NCI-H82 treated with DMSO at 0.1 percent for 48 hours (cell line): Measurements from ENCODE around the gene C6orf58.
"Not testable (repeated sequence)": the region's sequence is repeated elsewhere in the genome, so short reads cannot be mapped to it uniquely, and the experiment has no call there.

Experiments
- DNase-seq: peaks from one replicate; lab custom pipeline; 2025; ENCODE audit not compliant: unreplicated experiment; lab: John Stamatoyannopoulos, UW

Gene C6orf58

DNA sequence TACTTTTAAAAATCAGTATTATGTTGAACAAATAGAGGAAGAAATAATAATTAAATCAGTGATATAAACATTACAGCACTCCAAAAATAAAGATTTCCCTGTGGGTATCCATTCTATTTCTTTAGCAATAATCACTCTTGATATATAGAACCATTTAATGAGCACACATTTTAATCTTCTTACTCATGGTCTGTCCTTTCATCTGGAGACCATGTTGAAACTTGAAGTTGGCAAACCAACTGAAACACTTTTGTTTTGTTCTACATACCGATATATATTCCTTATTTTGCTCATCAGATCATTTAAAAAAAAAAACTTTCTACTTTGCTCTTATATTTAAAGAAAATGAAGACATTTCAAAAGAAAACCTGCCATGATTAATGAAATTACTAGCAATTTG, 13.4 kb downstream of the C6orf58 start:
- no peak for DNase-seq

DNA sequence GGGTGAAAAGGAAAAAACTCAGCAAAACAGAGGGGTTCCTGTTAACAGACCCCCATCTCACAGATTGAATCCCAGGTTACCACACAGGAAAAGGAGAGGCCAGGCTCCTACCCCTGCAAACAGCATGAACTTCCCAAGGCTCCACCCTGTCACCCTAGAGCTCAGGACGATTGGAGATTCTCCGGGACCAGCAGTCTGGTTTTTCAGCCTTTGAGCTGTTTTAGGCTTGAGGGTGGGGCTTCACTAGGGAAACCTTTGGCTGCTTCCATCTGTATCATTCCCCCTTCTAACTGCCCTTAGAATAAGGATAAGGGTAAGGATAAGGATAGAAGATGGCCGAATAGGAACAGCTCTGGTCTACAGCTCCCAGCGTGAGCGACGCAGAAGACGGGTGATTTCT, 16.0 kb downstream of the C6orf58 start:
- no peak for DNase-seq

DNA sequence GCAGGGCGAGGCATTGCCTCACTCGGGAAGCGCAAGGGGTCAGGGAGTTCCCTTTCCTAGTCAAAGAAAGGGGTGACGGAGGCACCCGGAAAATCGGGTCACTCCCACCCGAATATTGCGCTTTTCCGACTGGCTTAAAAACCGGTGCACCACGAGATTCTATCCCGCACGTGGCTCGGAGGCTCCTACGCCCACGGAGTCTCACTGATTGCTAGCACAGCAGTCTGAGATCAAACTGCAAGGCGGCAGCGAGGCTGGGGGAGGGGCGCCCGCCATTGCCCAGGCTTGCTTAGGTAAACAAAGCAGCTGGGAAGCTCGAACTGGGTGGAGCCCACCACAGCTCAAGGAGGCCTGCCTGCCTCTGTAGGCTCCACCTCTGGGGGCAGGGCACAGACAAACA, 16.5 kb downstream of the C6orf58 start:
- DNase-seq: not testable (repeated sequence)

DNA sequence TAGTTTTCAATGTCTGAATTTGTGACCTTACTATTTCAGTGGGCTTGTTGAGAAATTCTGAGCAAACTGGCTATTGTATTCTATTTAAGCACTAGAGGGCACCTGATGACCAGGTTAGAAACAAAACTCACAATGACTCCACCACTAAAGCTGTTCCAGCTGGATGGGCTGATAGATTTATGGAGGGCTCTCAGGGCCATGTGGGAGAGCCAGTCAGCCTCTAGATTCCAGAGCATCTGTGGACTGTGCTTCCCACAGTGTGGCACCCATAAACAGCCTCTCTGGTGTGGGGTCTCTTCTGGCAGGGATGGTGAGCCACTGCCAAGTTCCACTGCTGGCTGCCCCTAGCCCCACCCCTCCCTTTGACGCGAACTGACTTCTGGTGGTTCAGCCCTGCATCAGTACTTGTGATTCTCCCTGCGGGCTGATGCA, 29.2 kb downstream of the C6orf58 start:
- peak; percentile 85 for DNase-seq

DNA sequence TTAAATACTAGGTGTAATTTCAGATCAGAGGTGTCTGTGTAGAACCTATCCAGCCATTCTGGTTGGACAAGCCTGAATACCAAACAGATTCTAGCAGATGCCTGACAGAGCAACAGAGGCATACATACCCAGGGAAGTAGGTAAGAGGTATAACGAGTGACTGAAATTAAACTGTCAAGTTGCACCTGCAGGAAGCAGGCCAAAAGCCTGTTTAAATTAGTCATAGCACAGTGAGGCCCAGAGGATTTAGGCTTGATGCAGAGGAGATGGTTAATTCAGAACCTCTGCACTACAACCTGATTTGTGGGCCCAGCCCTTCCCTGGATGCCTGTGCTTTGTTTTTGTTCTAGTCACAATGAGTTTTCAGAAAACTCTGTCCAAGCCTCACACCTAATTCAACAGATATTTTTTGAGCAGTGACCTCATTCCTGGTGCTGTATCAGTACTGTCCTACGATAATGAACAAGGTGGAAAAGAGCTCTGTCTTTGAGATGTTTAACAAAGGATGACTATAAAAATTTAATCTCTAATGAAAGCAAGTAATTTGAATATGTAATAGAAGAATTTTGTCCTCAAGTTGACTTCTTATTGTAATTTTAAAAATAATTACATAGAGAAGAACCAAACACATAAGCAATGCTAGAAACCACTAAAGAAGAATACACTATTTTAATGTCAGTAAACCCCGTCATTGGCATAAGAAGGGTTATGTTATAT, 31.7 kb downstream of the C6orf58 start:
- DNase-seq: no peak

DNA sequence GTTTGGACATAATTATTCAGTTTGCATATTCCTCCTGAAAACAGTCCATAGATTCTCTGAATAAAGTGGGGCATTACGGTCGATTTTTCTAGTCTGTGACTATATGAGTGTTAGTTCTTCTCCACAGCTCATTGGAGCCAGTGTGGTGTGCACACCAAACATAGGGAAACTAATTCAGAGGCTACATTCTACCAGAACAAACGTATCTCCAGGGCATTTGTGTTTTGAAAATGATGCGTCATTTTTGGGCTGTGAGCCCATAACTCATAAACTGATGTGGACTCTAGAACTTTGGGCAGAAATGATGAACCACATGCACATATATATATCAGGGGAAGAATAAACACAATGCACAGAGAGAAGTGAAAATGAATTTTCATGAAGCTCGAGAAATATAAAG, 41.8 kb downstream of the C6orf58 start:
- DNase-seq: no peak

DNA sequence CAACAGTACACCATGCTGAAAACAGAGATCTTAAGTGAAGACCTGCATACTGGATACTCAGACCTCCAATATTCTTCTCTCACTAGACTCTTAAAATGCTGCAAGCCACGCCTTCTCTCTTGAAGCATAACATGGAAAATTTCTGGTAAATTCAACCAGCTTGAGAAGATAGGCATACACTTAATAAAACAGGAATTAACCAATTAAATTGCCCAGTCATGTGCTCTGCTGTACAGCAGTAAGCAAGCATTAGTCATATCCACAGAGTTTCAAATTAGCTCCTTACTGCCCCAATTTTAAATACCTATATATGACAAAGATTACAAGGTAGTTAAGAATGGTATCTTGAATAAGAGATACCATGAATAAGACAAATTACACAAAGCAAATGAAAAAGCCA, 53.8 kb downstream of the C6orf58 start:
- no peak for DNase-seq

DNA sequence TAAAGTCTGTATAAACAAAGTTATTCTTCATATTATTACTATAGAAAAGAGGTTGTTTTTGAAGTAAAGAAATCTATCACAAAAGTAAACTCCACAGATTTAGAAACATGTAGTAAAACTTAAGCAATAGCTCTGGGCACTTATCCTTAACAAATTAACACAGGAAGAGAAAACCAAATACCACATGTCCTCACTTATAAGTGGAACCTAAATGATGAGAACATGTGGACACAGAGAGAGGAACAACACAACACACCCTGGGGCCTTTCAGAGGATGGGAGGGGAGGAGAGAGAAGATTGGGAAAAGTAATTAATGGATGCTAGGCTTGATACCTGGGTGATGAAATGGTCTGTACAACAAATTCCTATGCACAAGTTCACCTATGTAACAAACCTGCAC, 57.2 kb downstream of the C6orf58 start:
- DNase-seq: no peak

DNA sequence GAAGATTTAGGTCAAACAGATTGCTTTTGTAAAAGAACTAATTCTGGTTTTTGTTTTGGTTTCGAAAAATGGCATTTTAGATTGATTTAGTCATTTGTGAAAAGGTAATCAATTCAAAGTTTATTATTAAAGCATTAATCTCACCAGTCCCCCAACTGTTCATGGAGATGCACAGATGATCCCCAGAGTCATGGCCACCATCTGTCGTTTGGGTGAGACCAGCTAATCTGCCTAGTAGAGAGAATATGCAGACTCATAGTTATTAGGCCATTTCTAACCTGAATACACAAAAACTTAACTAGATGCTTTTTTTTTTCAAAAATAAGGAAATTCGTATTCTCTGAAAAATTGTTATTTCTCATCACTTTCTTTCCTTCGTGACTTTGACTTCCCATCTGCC, 58.1 kb downstream of the C6orf58 start:
- DNase-seq: peak; percentile 70

DNA sequence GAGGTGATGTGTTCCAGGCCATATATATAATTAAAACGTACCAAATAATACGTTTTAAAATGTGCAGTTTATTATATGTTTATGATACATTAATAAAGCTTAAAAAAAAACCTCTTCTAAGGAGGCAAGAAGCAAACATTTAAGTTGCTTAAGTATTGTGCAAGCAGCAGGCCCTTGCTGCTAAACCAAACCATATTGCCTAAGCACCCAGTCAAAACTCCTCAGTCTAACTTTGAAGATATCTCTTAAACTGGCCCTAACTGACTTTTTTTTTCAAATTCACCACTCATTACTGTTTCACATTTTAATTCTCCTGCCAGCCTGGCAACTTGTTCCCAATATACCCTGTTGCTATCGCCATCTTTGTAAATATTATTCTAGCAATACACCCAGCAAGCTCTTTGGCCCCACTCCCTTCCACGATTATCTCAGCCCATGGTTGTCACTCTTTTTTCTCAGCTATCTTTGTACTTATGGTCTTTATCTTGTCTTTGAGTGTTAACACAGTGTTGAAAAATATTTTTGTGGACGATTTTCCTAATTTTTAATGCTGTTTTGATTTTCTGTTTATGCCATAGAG, 60.9 kb downstream of the C6orf58 start:
- DNase-seq: no peak
